Neural progenitor cell (in vitro differentiated cells): Measurements from ENCODE around the gene COP1.

Source experiments
- EZH2 ChIP-seq: fragments of 200-600 bp; sonication (generic); IDR thresholded peaks from 2 replicates; pipeline ENCODE4 v1.6.1; 2017; ENCODE audit warnings: antibody characterized with exemption, mild to moderate bottlenecking, moderate library complexity
- EZH2phosphoT487 ChIP-seq: fragments of 200-600 bp; sonication (generic); IDR thresholded peaks from 2 replicates; pipeline ENCODE4 v1.6.1; 2017; ENCODE audit warnings: antibody characterized with exemption
- TF ChIP-seq, protein P1 (sequence below): fragments of 200-600 bp; sonication (generic); IDR thresholded peaks from 2 replicates; pipeline ENCODE4 v1.5.1; 2017; ENCODE audit warnings: antibody characterized with exemption, mild to moderate bottlenecking

- TF ChIP-seq, protein P1, sequence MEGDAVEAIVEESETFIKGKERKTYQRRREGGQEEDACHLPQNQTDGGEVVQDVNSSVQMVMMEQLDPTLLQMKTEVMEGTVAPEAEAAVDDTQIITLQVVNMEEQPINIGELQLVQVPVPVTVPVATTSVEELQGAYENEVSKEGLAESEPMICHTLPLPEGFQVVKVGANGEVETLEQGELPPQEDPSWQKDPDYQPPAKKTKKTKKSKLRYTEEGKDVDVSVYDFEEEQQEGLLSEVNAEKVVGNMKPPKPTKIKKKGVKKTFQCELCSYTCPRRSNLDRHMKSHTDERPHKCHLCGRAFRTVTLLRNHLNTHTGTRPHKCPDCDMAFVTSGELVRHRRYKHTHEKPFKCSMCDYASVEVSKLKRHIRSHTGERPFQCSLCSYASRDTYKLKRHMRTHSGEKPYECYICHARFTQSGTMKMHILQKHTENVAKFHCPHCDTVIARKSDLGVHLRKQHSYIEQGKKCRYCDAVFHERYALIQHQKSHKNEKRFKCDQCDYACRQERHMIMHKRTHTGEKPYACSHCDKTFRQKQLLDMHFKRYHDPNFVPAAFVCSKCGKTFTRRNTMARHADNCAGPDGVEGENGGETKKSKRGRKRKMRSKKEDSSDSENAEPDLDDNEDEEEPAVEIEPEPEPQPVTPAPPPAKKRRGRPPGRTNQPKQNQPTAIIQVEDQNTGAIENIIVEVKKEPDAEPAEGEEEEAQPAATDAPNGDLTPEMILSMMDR = no peak
- TF ChIP-seq EZH2 (no peak), EZH2phosphoT487 (no peak)
These were observed 14.1 kb downstream of the COP1 start for GRCh38 chr1:176193023-176193422.
